ENCODE results near the gene BCL11B.

The BCL11B gene

GRCh38 chr14:99179506-99179905 lies 92.5 kb downstream of the BCL11B start:
- ChIA-PET POLR2A (no interaction called here), CTCF (no interaction called here)
- Histone ChIP-seq H3K27ac (ENCODE audit: insufficient read depth in 1 of 2, low read depth in 1 of 2, low read length in 2 of 2, poor library complexity in 1 of 2, severe bottlenecking in 2 of 2) (no peak overlapping the region), H3K9me3 (ENCODE audit: control extremely low read depth in 1 of 5, control insufficient read depth in 4 of 5, insufficient read depth in 2 of 5, low read depth in 1 of 5, low read length in 4 of 5) (no peaks in the 10 kb centered on the region), H3K4me3 (ENCODE audit: control insufficient read depth in 1 of 7, extremely low read depth in 1 of 7, insufficient read depth in 4 of 7, low read depth in 2 of 7, low read length in 6 of 7) (no peak overlapping the region), H3K27me3 (replicated peaks in 2 of 5; ENCODE audit: control insufficient read depth in 4 of 5, insufficient read depth in 5 of 5, low read length in 4 of 5) (peaks cover 0 to 8% (median 0%) of the 10 kb centered on the region in 5 experiments), H3K4me1 (ENCODE audit: control extremely low read depth in 1 of 4, control insufficient read depth in 4 of 4, insufficient read depth in 4 of 4, low read length in 3 of 4) (no peaks in the 10 kb centered on the region), H3K36me3 (ENCODE audit: control insufficient read depth in 4 of 4, insufficient read depth in 4 of 4, low read length in 3 of 4) (no peaks in the 10 kb centered on the region)
- 97% methylated on average over 9 of the region's 9 CpGs for WGBS (ENCODE audit: insufficient coverage)
- DNase-seq: no peak

- H3K36me3 ChIP-seq (ENCODE audit: control insufficient read depth in 4 of 4, insufficient read depth in 4 of 4, low read length in 3 of 4): no peaks in the 10 kb centered on the region
- ChIA-PET CTCF (no interaction called here), POLR2A (no interaction called here)
- H3K4me1 ChIP-seq (ENCODE audit: control extremely low read depth in 1 of 4, control insufficient read depth in 4 of 4, insufficient read depth in 4 of 4, low read length in 3 of 4): no peaks in the 10 kb centered on the region
- peaks cover 0 to 3% (median 0%) of the 10 kb centered on the region in 5 experiments for H3K27me3 ChIP-seq (replicated peaks in 2 of 5; ENCODE audit: control insufficient read depth in 4 of 5, insufficient read depth in 5 of 5, low read length in 4 of 5)
- WGBS (ENCODE audit: insufficient coverage): 82% methylated on average over 4 of the region's 18 CpGs
- H3K4me3 ChIP-seq (ENCODE audit: control insufficient read depth in 1 of 7, extremely low read depth in 1 of 7, insufficient read depth in 4 of 7, low read depth in 2 of 7, low read length in 6 of 7): no peak overlapping the region
- no peak for DNase-seq
- H3K27ac ChIP-seq (ENCODE audit: insufficient read depth in 1 of 2, low read depth in 1 of 2, low read length in 2 of 2, poor library complexity in 1 of 2, severe bottlenecking in 2 of 2): no peak overlapping the region
- no peaks in the 10 kb centered on the region for H3K9me3 ChIP-seq (ENCODE audit: control extremely low read depth in 1 of 5, control insufficient read depth in 4 of 5, insufficient read depth in 2 of 5, low read depth in 1 of 5, low read length in 4 of 5)
Measured at GRCh38 chr14:99177886-99178835, 93.8 kb downstream of the BCL11B start.

GRCh38 chr14:99177046-99177655 lies 94.8 kb downstream of the BCL11B start:
- Histone ChIP-seq H3K4me3 (ENCODE audit: control insufficient read depth in 1 of 7, extremely low read depth in 1 of 7, insufficient read depth in 4 of 7, low read depth in 2 of 7, low read length in 6 of 7) (no peak overlapping the region), H3K27ac (ENCODE audit: insufficient read depth in 1 of 2, low read depth in 1 of 2, low read length in 2 of 2, poor library complexity in 1 of 2, severe bottlenecking in 2 of 2) (no peak overlapping the region), H3K27me3 (replicated peaks in 2 of 5; ENCODE audit: control insufficient read depth in 4 of 5, insufficient read depth in 5 of 5, low read length in 4 of 5) (peaks cover 0 to 3% (median 0%) of the 10 kb centered on the region in 5 experiments), H3K9me3 (ENCODE audit: control extremely low read depth in 1 of 5, control insufficient read depth in 4 of 5, insufficient read depth in 2 of 5, low read depth in 1 of 5, low read length in 4 of 5) (no peaks in the 10 kb centered on the region), H3K4me1 (ENCODE audit: control extremely low read depth in 1 of 4, control insufficient read depth in 4 of 4, insufficient read depth in 4 of 4, low read length in 3 of 4) (no peaks in the 10 kb centered on the region), H3K36me3 (ENCODE audit: control insufficient read depth in 4 of 4, insufficient read depth in 4 of 4, low read length in 3 of 4) (no peaks in the 10 kb centered on the region)
- ChIA-PET POLR2A (interaction anchor here (0.6 kb wide), 1 partner anchor 174 kb away, joined by 3 read pairs; no protein-coding TSS in a partner anchor), CTCF (no interaction called here)
- whole genome bisulfite sequencing (ENCODE audit: insufficient coverage): 90% methylated on average over 13 of the region's 16 CpGs
- DNase-seq: no peak

GRCh38 chr14:99176156-99176945 lies 95.6 kb downstream of the BCL11B start:
- H3K4me3 ChIP-seq (ENCODE audit: control insufficient read depth in 1 of 7, extremely low read depth in 1 of 7, insufficient read depth in 4 of 7, low read depth in 2 of 7, low read length in 6 of 7): no peak overlapping the region
- H3K27me3 ChIP-seq (replicated peaks in 2 of 5; ENCODE audit: control insufficient read depth in 4 of 5, insufficient read depth in 5 of 5, low read length in 4 of 5): peaks cover 0 to 3% (median 0%) of the 10 kb centered on the region in 5 experiments
- ChIA-PET CTCF (no interaction called here), POLR2A (no interaction called here)
- WGBS (ENCODE audit: insufficient coverage): 98% methylated on average over 25 of the region's 33 CpGs
- no peaks in the 10 kb centered on the region for H3K36me3 ChIP-seq (ENCODE audit: control insufficient read depth in 4 of 4, insufficient read depth in 4 of 4, low read length in 3 of 4)
- DNase-seq: no peak
- H3K4me1 ChIP-seq (ENCODE audit: control extremely low read depth in 1 of 4, control insufficient read depth in 4 of 4, insufficient read depth in 4 of 4, low read length in 3 of 4): no peaks in the 10 kb centered on the region
- no peaks in the 10 kb centered on the region for H3K9me3 ChIP-seq (ENCODE audit: control extremely low read depth in 1 of 5, control insufficient read depth in 4 of 5, insufficient read depth in 2 of 5, low read depth in 1 of 5, low read length in 4 of 5)
- no peak overlapping the region for H3K27ac ChIP-seq (ENCODE audit: insufficient read depth in 1 of 2, low read depth in 1 of 2, low read length in 2 of 2, poor library complexity in 1 of 2, severe bottlenecking in 2 of 2)

- ChIA-PET CTCF (no interaction called here), POLR2A (no interaction called here)
- Histone ChIP-seq H3K9me3 (ENCODE audit: control extremely low read depth in 1 of 5, control insufficient read depth in 4 of 5, insufficient read depth in 2 of 5, low read depth in 1 of 5, low read length in 4 of 5) (no peaks in the 10 kb centered on the region), H3K4me3 (ENCODE audit: control insufficient read depth in 1 of 7, extremely low read depth in 1 of 7, insufficient read depth in 4 of 7, low read depth in 2 of 7, low read length in 6 of 7) (no peak overlapping the region), H3K27me3 (replicated peaks in 2 of 5; ENCODE audit: control insufficient read depth in 4 of 5, insufficient read depth in 5 of 5, low read length in 4 of 5) (peaks cover 0 to 7% (median 0%) of the 10 kb centered on the region in 5 experiments), H3K36me3 (ENCODE audit: control insufficient read depth in 4 of 4, insufficient read depth in 4 of 4, low read length in 3 of 4) (no peaks in the 10 kb centered on the region), H3K4me1 (ENCODE audit: control extremely low read depth in 1 of 4, control insufficient read depth in 4 of 4, insufficient read depth in 4 of 4, low read length in 3 of 4) (no peaks in the 10 kb centered on the region), H3K27ac (ENCODE audit: insufficient read depth in 1 of 2, low read depth in 1 of 2, low read length in 2 of 2, poor library complexity in 1 of 2, severe bottlenecking in 2 of 2) (no peak overlapping the region)
- 96% methylated on average over 95 of the region's 95 CpGs for WGBS (ENCODE audit: insufficient coverage)
- DNase-seq: no peak
Measured at GRCh38 chr14:99175331-99176155, 96.5 kb downstream of the BCL11B start.

- H3K4me3 ChIP-seq (ENCODE audit: control insufficient read depth in 1 of 7, extremely low read depth in 1 of 7, insufficient read depth in 4 of 7, low read depth in 2 of 7, low read length in 6 of 7): no peak overlapping the region
Measured at GRCh38 chr14:99174770-99175319, 97.2 kb downstream of the BCL11B start.

More at GRCh38 chr14:99174770-99175319, 97.2 kb downstream of the BCL11B start:
- no peak overlapping the region for H3K27ac ChIP-seq (ENCODE audit: insufficient read depth in 1 of 2, low read depth in 1 of 2, low read length in 2 of 2, poor library complexity in 1 of 2, severe bottlenecking in 2 of 2)
- H3K27me3 ChIP-seq (replicated peaks in 2 of 5; ENCODE audit: control insufficient read depth in 4 of 5, insufficient read depth in 5 of 5, low read length in 4 of 5): peaks cover 0 to 8% (median 0%) of the 10 kb centered on the region in 5 experiments
- WGBS (ENCODE audit: insufficient coverage): 92% methylated on average over 67 of the region's 81 CpGs
- no peak for DNase-seq
- no peaks in the 10 kb centered on the region for H3K36me3 ChIP-seq (ENCODE audit: control insufficient read depth in 4 of 4, insufficient read depth in 4 of 4, low read length in 3 of 4)
- no peaks in the 10 kb centered on the region for H3K9me3 ChIP-seq (ENCODE audit: control extremely low read depth in 1 of 5, control insufficient read depth in 4 of 5, insufficient read depth in 2 of 5, low read depth in 1 of 5, low read length in 4 of 5)
- POLR2A ChIA-PET: no interaction called here
- H3K4me1 ChIP-seq (ENCODE audit: control extremely low read depth in 1 of 4, control insufficient read depth in 4 of 4, insufficient read depth in 4 of 4, low read length in 3 of 4): no peaks in the 10 kb centered on the region
- CTCF ChIA-PET: no interaction called here
